ENCODE data around the gene ADAP1. TPM values are rescaled to one million over a fixed set of nuclear protein-coding genes. Genes with fewer than 3 reads are reported as not detected.

ADAP1 gene
- total and polyA plus RNA-seq, 2 of the 13 experiments (the other 11 are each of a cell fraction or from before 2014, with no cell fraction given), result 10.5 to 24.6 TPM

GRCh38 chr7:876077-876971, 78.2 kb downstream of the ADAP1 start, which contains the start of gene GET4 (continued):
- peak; percentile 70; the same call in 1 of the 2 replicates for TF ChIP-seq ZBTB34 (CRISPR knock-in tag; IDR thresholded peaks at IDR 0.05)
- peak; percentile 94; the same call in 1 of the 2 replicates for TF ChIP-seq PRMT3 (CRISPR knock-in tag; IDR thresholded peaks at IDR 0.05; ENCODE audit: borderline replicate concordance, low read depth)
- TF ChIP-seq ZBTB25 (CRISPR knock-in tag; IDR thresholded peaks at IDR 0.05), result peak; percentile 82; the same call in 1 of the 2 replicates
- TF ChIP-seq ZNF710 (CRISPR knock-in tag; IDR thresholded peaks at IDR 0.05; ENCODE audit: borderline replicate concordance), result peak; percentile 41; the same call in 1 of the 2 replicates
- peak; percentile 88 for TF ChIP-seq GATAD1 (CRISPR knock-in tag; IDR thresholded peaks at IDR 0.05)
- TF ChIP-seq ZNF138 (CRISPR knock-in tag; IDR thresholded peaks at IDR 0.05; ENCODE audit: low read depth), result 0 out of 2 replicates have a peak, but pooled peaks have one; percentile 63
- peak; percentile 85 for TF ChIP-seq TMF1 (CRISPR knock-in tag; IDR thresholded peaks at IDR 0.05; ENCODE audit: low read depth)
- TF ChIP-seq TFAP4 (IDR thresholded peaks at IDR 0.05; ENCODE audit: borderline replicate concordance, low read depth), result peak; percentile 42; the same call in 1 of the 2 replicates
- peak; percentile 92 for TF ChIP-seq SP5 (CRISPR knock-in tag; IDR thresholded peaks at IDR 0.05; ENCODE audit: borderline replicate concordance, low read depth)
- peak; percentile 26 for TF ChIP-seq ZNF883 (CRISPR knock-in tag; IDR thresholded peaks at IDR 0.05; ENCODE audit: not compliant biosample characterization)
- peak; percentile 89 for TF ChIP-seq ZNF687 (CRISPR knock-in tag; IDR thresholded peaks at IDR 0.05)
- TF ChIP-seq SIN3A (IDR thresholded peaks at IDR 0.05; ENCODE audit: borderline replicate concordance, low read depth, low read length), result peak; percentile 67; the same call in 1 of the 2 replicates
- 0 out of 2 replicates have a peak, but pooled peaks have one; percentile 53 for TF ChIP-seq TGIF2 (CRISPR knock-in tag; IDR thresholded peaks at IDR 0.05)
- 0 out of 2 replicates have a peak, but pooled peaks have one; percentile 14 for TF ChIP-seq ZNF160 (CRISPR knock-in tag; IDR thresholded peaks at IDR 0.05)
- TF ChIP-seq FOXA3 (CRISPR knock-in tag; IDR thresholded peaks at IDR 0.05), result peak; percentile 46
- peak; percentile 56; the same call in 1 of the 2 replicates for TF ChIP-seq ZNF576 (CRISPR knock-in tag; IDR thresholded peaks at IDR 0.05)
- 0 out of 2 replicates have a peak, but pooled peaks have one; percentile 61 for TF ChIP-seq CHD4 (IDR thresholded peaks at IDR 0.05; ENCODE audit: borderline replicate concordance, low read length)
